Left ventricle myocardium inferior (tissue), 1 donor: ENCODE results near the gene TMEM50B. TPM values are rescaled to one million over a fixed set of nuclear protein-coding genes. Genes with fewer than 3 reads are reported as not detected.
"Not testable (repeated sequence)": the region's sequence is repeated elsewhere in the genome, so short reads cannot be mapped to it uniquely, and the experiment has no call there.

Experiments
- DNase-seq: peaks from one replicate; pipeline ENCODE4 v3.0.0-alpha.2; 2020
- H3K27ac ChIP-seq: fragments of 200-600 bp; replicated peaks from 2 replicates; pipeline ENCODE4 v1.8.0; 2021
- H3K27me3 ChIP-seq: fragments of 200-600 bp; 2 replicates; pipeline ENCODE4 v1.8.0; 2021; ENCODE audit warnings: low read depth
- H3K36me3 ChIP-seq: fragments of 200-600 bp; 2 replicates; pipeline ENCODE4 v1.8.0; 2021
- H3K4me1 ChIP-seq: fragments of 200-600 bp; 2 replicates; pipeline ENCODE4 v1.8.0; 2021
- H3K4me3 ChIP-seq: fragments of 200-600 bp; 2 replicates; pipeline ENCODE4 v1.8.0; 2021; ENCODE audit warnings: mild to moderate bottlenecking, moderate library complexity
- H3K9me3 ChIP-seq: fragments of 200-600 bp; replicated peaks from 2 replicates; pipeline ENCODE4 v1.8.0; 2021
- CTCF ChIP-seq: fragments of 200-600 bp; IDR thresholded peaks from 2 replicates; pipeline ENCODE4 v1.8.0; 2021; ENCODE audit warnings: antibody characterized with exemption, mild to moderate bottlenecking, borderline replicate concordance
- intact Hi-C: fragments of 100-400 bp; cut with micrococcal nuclease; formaldehyde crosslinking; loops from one replicate; pipeline ENCODE4 v1.11.0; 2022
- total RNA-seq: library from RNA; stranded (reverse); fragmentation: NEBNext Ultra II Directional; extraction: Animal tissue kit (Norgen Biotek cat#: 25700); gene quantifications from one replicate; pipeline ENCODE4 v1.2.1, GENCODE V29; 2021
- donor health status: DM: no; HTN: yes; CAD: no; lungs with severe emphysema.

TMEM50B gene
- total RNA-seq, 1 donor from 2014 or later: 37.0 TPM

- Histone ChIP-seq H3K4me1 (no peaks in the 10 kb centered on the region), H3K36me3 (peaks cover 92% of the 10 kb centered on the region), H3K27ac (no peak overlapping the region), H3K9me3 (no peaks in the 10 kb centered on the region), H3K27me3 (no peaks in the 10 kb centered on the region), H3K4me3 (no peak overlapping the region)
- intact Hi-C loops: no loop called here
- no peak for DNase-seq
- TF ChIP-seq CTCF: no peak
These were observed 32.7 kb upstream of the TMEM50B start for GRCh38 chr21:33512481-33512880.

GRCh38 chr21:33511639-33512038 lies 31.9 kb upstream of the TMEM50B start:
- TF ChIP-seq CTCF: no peak
- peaks cover 91% of the 10 kb centered on the region for H3K36me3 ChIP-seq

GRCh38 chr21:33510826-33511225 lies 31.1 kb upstream of the TMEM50B start:
- no peak for DNase-seq
- peaks cover 84% of the 10 kb centered on the region for H3K36me3 ChIP-seq
- no peak for TF ChIP-seq CTCF
- intact Hi-C loops: no loop called here
- no peaks in the 10 kb centered on the region for H3K27me3 ChIP-seq
- no peak overlapping the region for H3K4me3 ChIP-seq
- no peaks in the 10 kb centered on the region for H3K4me1 ChIP-seq
- H3K9me3 ChIP-seq: no peaks in the 10 kb centered on the region
- no peak overlapping the region for H3K27ac ChIP-seq

More at GRCh38 chr21:33511639-33512038, 31.9 kb upstream of the TMEM50B start:
- intact Hi-C loops: no loop called here
- Histone ChIP-seq H3K4me1 (no peaks in the 10 kb centered on the region), H3K27ac (no peak overlapping the region), H3K4me3 (no peak overlapping the region), H3K9me3 (no peaks in the 10 kb centered on the region), H3K27me3 (no peaks in the 10 kb centered on the region)
- no peak for DNase-seq

- H3K27me3 ChIP-seq, DNase-seq, H3K4me1 ChIP-seq, intact Hi-C loops, H3K9me3 ChIP-seq, H3K27ac ChIP-seq, H3K4me3 ChIP-seq: not testable (repeated sequence)
- peaks cover 64% of the 10 kb centered on the region for H3K36me3 ChIP-seq
These were observed 27.2 kb upstream of the TMEM50B start for GRCh38 chr21:33507003-33507402.

- Histone ChIP-seq H3K27ac (no peak overlapping the region), H3K27me3 (no peaks in the 10 kb centered on the region), H3K4me3 (no peak overlapping the region), H3K36me3 (peaks cover 53% of the 10 kb centered on the region), H3K4me1 (no peaks in the 10 kb centered on the region), H3K9me3 (no peaks in the 10 kb centered on the region)
- no peak for TF ChIP-seq CTCF
- intact Hi-C loops: no loop called here
- no peak for DNase-seq
These were observed 26.1 kb upstream of the TMEM50B start for GRCh38 chr21:33505833-33506232.

- intact Hi-C loops: no loop called here
- Histone ChIP-seq H3K9me3 (no peaks in the 10 kb centered on the region), H3K27ac (no peak overlapping the region), H3K36me3 (no peaks in the 10 kb centered on the region), H3K4me1 (peaks cover 7% of the 10 kb centered on the region), H3K4me3 (no peak overlapping the region), H3K27me3 (no peaks in the 10 kb centered on the region)
- no peak for TF ChIP-seq CTCF
- no peak for DNase-seq
These were observed 16.6 kb upstream of the TMEM50B start for GRCh38 chr21:33496345-33496744.
